Body of pancreas (tissue), 4 donors: ENCODE results near the gene ARF3. TPM values are rescaled to one million over a fixed set of nuclear protein-coding genes. Genes with fewer than 3 reads are reported as not detected.

Source experiments
- ATAC-seq: fragments of 150-250 bp; one replicate; pipeline ENCODE4 v1.9.1; 2016
- DNase-seq, 4 donors: peaks; one replicate each; pipeline ENCODE4 v3.0.0-alpha.2; 2019
- H3K27ac ChIP-seq, 4 donors: fragments of 200-600 bp; sonication (generic); 1 replicate in 3 of 4; 2 replicates in 1 of 4; pipeline versions ENCODE4 v1.5.1 to v1.6.1; 2016 to 2019; ENCODE audit warnings: mild to moderate bottlenecking in 1 of 4, mixed read lengths in 1 of 4, moderate library complexity in 1 of 4
- H3K27me3 ChIP-seq, 2 donors: fragments of 200-600 bp; sonication (generic); one replicate each; pipeline ENCODE4 v1.6.0; 2016; ENCODE audit warnings: mild to moderate bottlenecking in 1 of 2
- H3K36me3 ChIP-seq, 2 donors: fragments of 200-600 bp; sonication (generic); replicated peaks in 1 of 2; 2 replicates each; pipeline ENCODE4 v1.5.1; 2016; ENCODE audit warnings: low read depth in 2 of 2; ENCODE audit not compliant: insufficient read depth in 1 of 2
- H3K4me1 ChIP-seq: fragments of 200-600 bp; sonication (generic); one replicate; pipeline ENCODE4 v1.6.0; 2016
- H3K4me3 ChIP-seq, 2 donors: fragments of 200-600 bp; sonication (generic); 1 replicate in 1 of 2; 2 replicates in 1 of 2; pipeline ENCODE4 v1.5.1; 2016 to 2019
- H3K9me3 ChIP-seq, 3 donors: fragments of 200-600 bp; sonication (generic); 1 replicate in 2 of 3; 2 replicates in 1 of 3; pipeline ENCODE4 v1.5.1; 2016
- CTCF ChIP-seq, 7 experiments: fragments of 450-650 bp in 4 of 7; fragments of 200-600 bp in 3 of 7; sonication (generic) in 3 of 7; IDR thresholded peaks; one replicate each; pipeline ENCODE4 v1.5.1; 2016 to 2019; ENCODE audit warnings: antibody characterized with exemption in 7 of 7
- POLR2A ChIP-seq, 3 donors: fragments of 450-650 bp; IDR thresholded peaks; one replicate each; pipeline ENCODE4 v1.6.1; 2016; ENCODE audit warnings: antibody characterized with exemption in 3 of 3, mild to moderate bottlenecking in 2 of 3
- WGBS, 2 donors: methylation state at CpG; one replicate each; pipeline ENCODE4 v1.1.5; 2017; 5-methylcytosine and 5-hydroxymethylcytosine counted together
- intact Hi-C: fragments of 100-400 bp; cut with DNase I; formaldehyde crosslinking; loops from one replicate; pipeline ENCODE4 v1.15.1; 2023
- total RNA-seq, 2 donors: library from RNA; depleted of rRNA; stranded (reverse); fragments of >200 nt; gene quantifications; one replicate each; pipeline ENCODE4 v1.1.0, GENCODE V29; 2016

ARF3 gene
- total RNA-seq, 2 donors from 2014 or later = 22.3 to 24.1 TPM

GRCh38 chr12:48958049-48958388 lies 732 bp upstream of the ARF3 start:
- DNase-seq (no peak), ATAC-seq (no peak)
- peaks cover 17% of the 10 kb centered on the region for H3K4me1 ChIP-seq
- TF ChIP-seq POLR2A (IDR thresholded peaks at IDR 0.05) (no peak), CTCF (IDR thresholded peaks at IDR 0.05) (no peak)
- no peaks in the 10 kb centered on the region for H3K9me3 ChIP-seq
- WGBS, 2 donors = 14 to 29% methylated on average over 3 of the region's 3 CpGs
- intact Hi-C loops = no loop called here
- no peaks in the 10 kb centered on the region for H3K36me3 ChIP-seq
- H3K27me3 ChIP-seq = no peaks in the 10 kb centered on the region
- no peak overlapping the region for H3K4me3 ChIP-seq
- no peak overlapping the region for H3K27ac ChIP-seq

- no peaks in the 10 kb centered on the region for H3K27me3 ChIP-seq
- intact Hi-C loops = no loop called here
- TF ChIP-seq POLR2A (IDR thresholded peaks at IDR 0.05) = no peak
- TF ChIP-seq CTCF (IDR thresholded peaks at IDR 0.05) = no peak
- peak; percentile 60 to 82 (median 60) for DNase-seq
- H3K4me3 ChIP-seq = peak overlapping the region; percentile 95 to 98
- H3K4me1 ChIP-seq = peaks cover 17% of the 10 kb centered on the region
- WGBS, 2 donors = 0 to 3% methylated on average over 28 to 29 of the region's 29 CpGs
- ATAC-seq = peak; percentile 67
- H3K9me3 ChIP-seq = no peaks in the 10 kb centered on the region
- peak overlapping the region; percentile 42 to 85 (median 56) for H3K27ac ChIP-seq
- no peaks in the 10 kb centered on the region for H3K36me3 ChIP-seq
These were observed 777 bp downstream of the ARF3 start for GRCh38 chr12:48956279-48957140.

- WGBS, 2 donors = 83 to 88% methylated on average over 3 of the region's 3 CpGs
- ATAC-seq (no peak), DNase-seq (no peak)
- no peak overlapping the region for H3K27ac ChIP-seq
- intact Hi-C loops = no loop called here
- peaks cover 17% of the 10 kb centered on the region for H3K4me1 ChIP-seq
- H3K9me3 ChIP-seq = no peaks in the 10 kb centered on the region
- TF ChIP-seq POLR2A (IDR thresholded peaks at IDR 0.05) (no peak), CTCF (IDR thresholded peaks at IDR 0.05) (no peak)
- H3K36me3 ChIP-seq = no peaks in the 10 kb centered on the region
- H3K4me3 ChIP-seq = no peak overlapping the region
- H3K27me3 ChIP-seq = no peaks in the 10 kb centered on the region
These were observed 2.3 kb downstream of the ARF3 start for GRCh38 chr12:48954841-48955501.

GRCh38 chr12:48954061-48954460 lies 3.2 kb downstream of the ARF3 start:
- no peak for TF ChIP-seq POLR2A (IDR thresholded peaks at IDR 0.05)
- ATAC-seq = no peak
- H3K27ac ChIP-seq = no peak overlapping the region
- H3K4me1 ChIP-seq = peaks cover 17% of the 10 kb centered on the region
- no peak overlapping the region for H3K4me3 ChIP-seq
- H3K27me3 ChIP-seq = no peaks in the 10 kb centered on the region
- H3K36me3 ChIP-seq = no peaks in the 10 kb centered on the region
- intact Hi-C loops = no loop called here
- no peak for DNase-seq
- WGBS, 2 donors = 91 to 98% methylated on average over 3 of the region's 3 CpGs
- no peaks in the 10 kb centered on the region for H3K9me3 ChIP-seq

GRCh38 chr12:48952691-48953090 lies 4.6 kb downstream of the ARF3 start:
- peaks cover 17% of the 10 kb centered on the region for H3K4me1 ChIP-seq
- no peak for ATAC-seq
- no peak overlapping the region for H3K4me3 ChIP-seq
- H3K27me3 ChIP-seq = no peaks in the 10 kb centered on the region
- intact Hi-C loops = no loop called here
- 85 to 90% methylated on average over 3 to 4 of the region's 4 CpGs for WGBS, 2 donors
- no peaks in the 10 kb centered on the region for H3K9me3 ChIP-seq
- no peak overlapping the region for H3K27ac ChIP-seq
- DNase-seq = no peak
- TF ChIP-seq POLR2A (IDR thresholded peaks at IDR 0.05) (no peak), CTCF (IDR thresholded peaks at IDR 0.05) (no peak)
- no peaks in the 10 kb centered on the region for H3K36me3 ChIP-seq
